GM19372 (cell line): ENCODE results near the gene SIKE1.
A peak's percentile ranks its signal among the peaks of the same experiment; 100 is the strongest.
"Not testable (repeated sequence)": the region's sequence is repeated elsewhere in the genome, so short reads cannot be mapped to it uniquely, and the experiment has no call there.

Experiments used
- ATAC-seq: cut with Tn5 transposase; IDR thresholded peaks from one replicate; pipeline ENCODE4 v1.9.1; 2021; ENCODE audit warnings: mild to moderate bottlenecking, low read depth, moderate library complexity; ENCODE audit not compliant: unreplicated experiment

Gene SIKE1

GRCh38 chr1:114780344-114781226, at the start of gene SIKE1:
SIKE1 (minus strand) TSS chr1:114780685; CDS start chr1:114780607, 78 bp downstream.
- peak; percentile 99 for ATAC-seq

GRCh38 chr1:114830075-114830474, 49.6 kb upstream of the SIKE1 start:
- ATAC-seq: not testable (repeated sequence)

GRCh38 chr1:114828251-114828650, 47.8 kb upstream of the SIKE1 start:
- ATAC-seq: no peak

DNA sequence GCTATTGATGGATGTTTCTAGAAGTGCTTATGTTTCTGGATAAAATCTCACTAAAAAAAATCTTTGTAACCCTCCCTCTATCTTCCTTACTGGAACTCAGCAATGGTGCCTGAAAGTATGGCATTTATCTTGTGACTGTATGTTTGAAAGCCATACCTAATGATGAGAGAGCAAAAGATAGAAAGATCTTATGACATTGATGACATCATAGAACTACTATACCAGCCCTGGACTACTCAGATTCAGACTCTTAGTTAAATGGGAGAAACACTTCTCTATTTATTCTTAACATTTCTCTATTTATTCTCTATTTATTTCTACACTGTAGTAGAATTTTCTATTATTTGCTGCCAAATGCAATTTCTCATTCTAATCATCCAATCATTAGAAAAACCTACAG, 41.5 kb upstream of the SIKE1 start:
- no peak for ATAC-seq

DNA sequence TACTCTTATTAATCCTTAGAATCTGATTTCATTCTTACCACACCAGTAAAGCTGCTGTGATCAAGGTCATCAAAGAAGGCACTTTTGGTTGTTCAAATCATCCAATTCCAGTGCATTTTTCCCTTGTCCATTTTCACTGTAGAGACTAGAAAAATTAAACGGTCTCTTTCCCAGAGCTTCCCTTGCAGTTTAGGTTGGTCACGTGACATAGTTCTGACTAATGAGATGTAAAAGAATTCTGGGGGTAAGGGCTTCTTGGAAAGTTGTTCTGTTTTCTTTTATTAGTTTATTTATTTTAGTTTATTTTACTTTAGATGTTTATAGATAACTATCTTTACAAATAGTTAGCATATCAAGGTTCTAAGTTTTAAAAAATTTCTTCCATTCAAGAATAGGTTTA, 39.9 kb upstream of the SIKE1 start:
- no peak for ATAC-seq

- ATAC-seq: no peak
Observed at GRCh38 chr1:114819869-114820268, 39.4 kb upstream of the SIKE1 start.

GRCh38 chr1:114804449-114804848, 24.0 kb upstream of the SIKE1 start:
- not testable (repeated sequence) for ATAC-seq

GRCh38 chr1:114803001-114803400, 22.5 kb upstream of the SIKE1 start:
- no peak for ATAC-seq

DNA sequence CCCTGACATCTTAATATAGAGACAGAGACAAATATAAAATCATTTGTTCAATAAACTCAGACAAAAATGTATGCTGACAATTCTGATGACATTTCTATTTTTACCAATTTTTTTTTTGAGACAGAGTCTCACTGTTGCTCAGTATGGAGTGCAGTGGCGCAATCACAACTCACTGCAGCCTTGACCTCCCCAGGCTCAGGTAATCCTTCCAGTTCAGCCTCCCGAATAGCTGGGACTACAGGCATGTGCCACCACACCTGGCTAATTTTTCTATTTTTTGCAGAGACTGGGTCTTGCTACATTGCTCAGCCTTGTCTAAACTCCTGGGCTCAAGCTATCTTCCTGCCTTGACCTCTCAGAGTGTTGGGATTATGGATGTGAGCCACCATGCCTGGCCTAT, 13.6 kb upstream of the SIKE1 start:
- ATAC-seq: no peak

DNA sequence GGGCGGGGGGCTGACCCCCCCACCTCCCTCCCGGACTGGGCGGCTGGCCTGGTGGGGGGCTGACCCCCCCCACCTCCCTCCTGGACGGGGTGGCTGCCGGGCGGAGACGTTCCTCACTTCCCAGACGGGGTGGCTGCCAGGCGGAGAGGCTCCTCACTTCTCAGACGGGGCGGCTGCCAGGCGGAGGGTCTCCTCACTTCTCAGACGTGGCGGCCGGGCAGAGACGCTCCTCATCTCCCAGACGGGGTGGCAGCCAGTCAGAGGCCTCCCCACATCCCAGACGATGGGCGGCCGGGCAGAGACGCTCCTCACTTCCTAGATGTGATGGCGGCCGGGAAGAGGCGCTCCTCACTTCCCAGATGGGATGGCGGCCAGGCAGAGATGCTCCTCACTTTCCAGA, 10.1 kb upstream of the SIKE1 start:
- not testable (repeated sequence) for ATAC-seq

DNA sequence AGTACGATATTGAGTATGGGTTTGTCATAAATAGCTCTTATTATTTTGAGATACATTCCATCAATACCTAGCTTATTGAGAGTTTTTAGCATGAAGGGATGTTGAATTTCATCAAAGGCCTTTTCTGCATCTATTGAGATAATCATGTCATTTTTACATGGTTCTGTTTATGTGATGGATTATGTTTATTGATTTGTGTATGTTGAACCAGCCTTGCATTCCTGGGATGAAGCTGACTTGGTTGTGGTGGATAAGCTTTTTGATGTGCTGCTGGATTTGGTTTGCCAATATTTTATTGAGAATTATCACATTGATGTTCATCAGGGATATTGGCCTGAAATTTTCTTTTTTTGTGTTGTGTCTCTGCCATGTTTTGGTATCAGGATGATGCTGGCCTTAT, 6.0 kb upstream of the SIKE1 start:
- not testable (repeated sequence) for ATAC-seq

- no peak for ATAC-seq
Observed at GRCh38 chr1:114782476-114782875, 2.0 kb upstream of the SIKE1 start.

DNA sequence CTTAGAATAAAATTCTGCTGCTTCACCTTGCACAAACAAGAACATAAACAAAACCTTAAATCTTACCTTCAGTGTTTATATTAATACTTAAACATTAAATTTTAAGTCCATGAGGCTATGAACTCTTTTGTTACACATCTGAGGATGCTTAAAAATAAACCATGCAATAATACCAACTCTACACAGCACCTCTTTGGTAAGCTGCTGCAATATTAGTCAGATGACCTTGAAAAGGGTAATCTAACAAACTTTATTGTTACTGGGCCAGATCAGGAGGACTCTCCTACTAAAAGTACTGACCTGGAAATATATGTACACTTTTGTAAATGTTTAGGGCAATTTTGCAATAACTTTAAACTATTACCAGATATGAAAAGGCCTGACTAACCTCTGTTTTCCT, 763 bp downstream of the SIKE1 start:
- ATAC-seq: no peak

DNA sequence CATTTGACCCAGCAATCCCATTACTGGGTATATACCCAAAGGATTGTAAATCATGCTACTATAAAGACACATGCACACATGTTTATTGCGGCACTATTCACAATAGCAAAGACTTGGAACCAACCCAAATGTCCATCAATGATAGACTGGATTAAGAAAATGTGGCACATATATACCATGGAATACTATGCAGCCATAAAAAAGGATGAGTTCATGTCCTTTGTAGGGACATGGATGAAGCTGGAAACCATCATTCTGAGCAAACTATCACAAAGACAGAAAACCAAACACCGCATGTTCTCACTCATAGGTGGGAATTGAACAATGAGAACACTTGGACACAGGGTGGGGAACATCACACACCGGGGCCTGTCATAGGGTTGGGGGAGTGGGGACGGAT, 3.8 kb downstream of the SIKE1 start:
- ATAC-seq: not testable (repeated sequence)

DNA sequence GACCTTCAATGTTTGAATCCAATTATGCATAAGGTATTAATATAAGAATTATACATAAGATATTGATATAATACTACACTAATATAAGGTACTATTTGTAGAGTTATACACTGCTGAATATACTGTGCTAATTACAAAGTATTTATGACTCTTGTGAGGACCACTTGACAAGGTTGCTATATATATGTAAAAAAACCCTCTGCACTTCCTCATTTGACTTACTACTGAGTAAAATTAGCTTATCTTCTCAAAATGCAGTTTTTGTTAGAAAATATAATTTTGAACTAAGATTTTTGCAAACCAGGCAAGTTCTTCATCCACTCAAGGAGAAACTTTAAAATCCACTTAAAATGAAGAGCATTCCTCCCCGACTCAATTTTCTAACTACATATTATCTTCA, 8.5 kb downstream of the SIKE1 start:
- ATAC-seq: no peak

GRCh38 chr1:114770989-114771388, 9.5 kb downstream of the SIKE1 start:
- no peak for ATAC-seq

DNA sequence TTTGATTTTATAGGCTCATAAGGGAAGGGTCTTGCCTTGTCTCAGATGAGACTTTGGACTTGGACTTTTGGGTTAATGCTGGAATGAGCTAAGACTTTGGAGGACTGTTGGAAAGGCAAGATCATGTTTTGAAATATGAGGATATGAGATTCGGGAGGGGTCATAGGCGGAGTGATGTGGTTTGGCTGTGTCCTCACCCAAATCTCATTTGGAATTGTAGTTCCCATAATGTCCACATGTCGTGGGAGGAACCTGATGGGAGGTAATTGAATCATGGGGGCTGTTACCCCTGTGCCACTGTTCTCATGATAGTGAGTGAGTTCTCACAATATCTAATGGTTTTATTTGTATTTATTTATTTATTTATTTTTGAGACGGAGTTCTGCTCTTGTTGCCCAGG, 15.8 kb downstream of the SIKE1 start:
- ATAC-seq: no peak

GRCh38 chr1:114758256-114758832, 22.1 kb downstream of the SIKE1 start:
- ATAC-seq: no peak

DNA sequence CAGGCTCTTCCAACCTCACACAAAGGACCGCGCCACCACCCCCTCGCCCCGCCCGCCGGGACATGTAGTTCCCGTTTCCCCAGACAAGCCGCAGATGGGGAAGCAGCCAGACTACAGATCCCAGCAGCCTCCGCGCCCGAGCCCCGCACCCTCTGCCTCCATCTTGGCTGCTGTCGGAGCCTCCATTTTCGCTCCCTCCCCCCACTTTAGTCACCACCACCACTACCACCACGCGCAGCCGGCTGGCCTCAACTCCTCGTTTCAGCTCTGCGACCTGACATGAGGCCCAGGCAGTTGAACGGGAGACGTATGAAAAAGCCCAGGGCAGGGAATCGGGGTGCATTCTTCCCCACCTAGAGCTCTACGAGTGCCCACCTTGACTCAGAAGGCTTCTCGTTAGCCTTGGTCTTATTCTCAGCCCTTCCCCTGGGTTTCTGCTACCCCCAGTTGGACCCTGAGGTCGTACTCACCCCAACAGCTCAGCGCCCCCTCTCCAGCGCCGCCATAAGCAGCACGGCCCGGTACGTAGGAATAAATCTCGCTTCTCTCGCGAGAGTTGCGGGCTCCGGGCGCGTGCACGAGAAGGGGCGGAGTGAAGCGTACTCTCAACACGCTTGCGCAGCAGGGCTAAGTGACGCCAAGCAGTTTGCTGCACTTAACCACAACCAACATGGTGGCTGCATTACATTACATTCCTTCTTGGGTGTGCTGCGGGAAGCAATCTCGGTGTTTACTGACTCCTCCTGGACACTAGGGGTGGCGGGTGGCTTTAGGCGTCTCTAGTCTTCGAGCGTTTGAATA, 22.8 kb downstream of the SIKE1 start, which contains the start of gene CSDE1:
Gene CSDE1 (minus strand): TSS at position 530 of the 801 bp plus-strand sequence. CDS start 18,094 bp downstream, outside the sequence.
- peak; percentile 72 for ATAC-seq

DNA sequence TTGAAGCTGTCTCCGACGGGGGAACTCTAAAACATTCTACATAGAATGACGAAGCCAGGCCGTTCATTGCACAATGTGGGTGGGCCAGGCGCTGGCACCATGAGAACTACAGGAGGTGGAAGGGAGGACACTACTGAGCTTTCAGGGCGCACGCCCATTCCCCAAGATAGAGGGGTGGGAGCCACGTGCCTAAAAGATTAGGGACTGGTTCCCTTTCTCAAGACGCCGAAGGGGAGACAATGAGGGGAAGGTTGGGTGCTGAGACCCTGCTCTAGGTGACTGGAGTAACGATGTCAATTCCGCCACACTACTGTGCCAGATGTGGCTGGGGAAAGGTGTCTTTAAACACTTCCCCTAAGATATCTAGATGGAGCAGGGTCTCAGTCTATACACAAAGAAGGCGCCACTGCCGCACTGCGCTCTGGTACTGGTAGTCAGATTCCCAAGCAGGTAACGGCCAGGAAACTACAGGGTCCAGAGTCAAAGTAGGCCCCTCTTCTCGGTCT, 23.5 kb downstream of the SIKE1 start:
- no peak for ATAC-seq
